ENCODE data around the gene CRIM1.

CRIM1 gene

GRCh38 chr2:36371070-36371874 is 15.7 kb downstream of the CRIM1 start:
- H3K27ac Mint-ChIP-seq = no peak overlapping the region
- DNase-seq = no peak
- H3K4me3 Mint-ChIP-seq = no peak overlapping the region
- H3K27me3 Mint-ChIP-seq = peaks cover 9% of the 10 kb centered on the region
- peaks cover 2% of the 10 kb centered on the region for H3K36me3 Mint-ChIP-seq
- peaks cover 17% of the 10 kb centered on the region for H3K4me1 Mint-ChIP-seq
- no peaks in the 10 kb centered on the region for H3K9me3 Mint-ChIP-seq
- CTCF ChIA-PET = interaction anchor here (1.1 kb wide), 1 partner anchor 386 kb away, joined by 3 read pairs; no protein-coding TSS in a partner anchor

- CTCF ChIA-PET = interaction anchor here (1.1 kb wide), 1 partner anchor 386 kb away, joined by 3 read pairs; no protein-coding TSS in a partner anchor
Observed at GRCh38 chr2:36371928-36372391, 16.4 kb downstream of the CRIM1 start.

GRCh38 chr2:36373149-36373926 is 17.8 kb downstream of the CRIM1 start:
- Mint-ChIP-seq H3K9me3 (no peaks in the 10 kb centered on the region), H3K36me3 (peaks cover 2% of the 10 kb centered on the region), H3K27me3 (peaks cover 6% of the 10 kb centered on the region), H3K4me3 (no peak overlapping the region), H3K27ac (peak overlapping the region; percentile 56), H3K4me1 (peaks cover 17% of the 10 kb centered on the region)
- DNase-seq = no peak
- CTCF ChIA-PET = interaction anchor here (0.7 kb wide), 1 partner anchor 134 kb away, joined by 3 read pairs; no protein-coding TSS in a partner anchor

More at GRCh38 chr2:36371928-36372391, 16.4 kb downstream of the CRIM1 start:
- Mint-ChIP-seq H3K27ac (no peak overlapping the region), H3K9me3 (no peaks in the 10 kb centered on the region), H3K4me1 (peaks cover 17% of the 10 kb centered on the region), H3K27me3 (peaks cover 4% of the 10 kb centered on the region), H3K4me3 (no peak overlapping the region), H3K36me3 (peaks cover 2% of the 10 kb centered on the region)
- DNase-seq = no peak

- CTCF ChIA-PET = no interaction called here
- Mint-ChIP-seq H3K27ac (no peak overlapping the region), H3K4me1 (peaks cover 17% of the 10 kb centered on the region), H3K36me3 (peaks cover 2% of the 10 kb centered on the region), H3K27me3 (peaks cover 7% of the 10 kb centered on the region), H3K4me3 (no peak overlapping the region), H3K9me3 (no peaks in the 10 kb centered on the region)
- no peak for DNase-seq
Observed at GRCh38 chr2:36374585-36374984, 19.0 kb downstream of the CRIM1 start.

GRCh38 chr2:36376319-36376765 is 20.8 kb downstream of the CRIM1 start:
- no peak overlapping the region for H3K27ac Mint-ChIP-seq
- H3K9me3 Mint-ChIP-seq = no peaks in the 10 kb centered on the region
- H3K27me3 Mint-ChIP-seq = peaks cover 7% of the 10 kb centered on the region
- H3K36me3 Mint-ChIP-seq = peaks cover 2% of the 10 kb centered on the region
- no peak for DNase-seq
- peaks cover 17% of the 10 kb centered on the region for H3K4me1 Mint-ChIP-seq
- H3K4me3 Mint-ChIP-seq = no peak overlapping the region
- CTCF ChIA-PET = no interaction called here

- Mint-ChIP-seq H3K9me3 (no peaks in the 10 kb centered on the region), H3K36me3 (peaks cover 2% of the 10 kb centered on the region), H3K27me3 (peaks cover 7% of the 10 kb centered on the region), H3K4me1 (peaks cover 17% of the 10 kb centered on the region), H3K4me3 (no peak overlapping the region), H3K27ac (no peak overlapping the region)
- DNase-seq = no peak
- CTCF ChIA-PET = no interaction called here
Observed at GRCh38 chr2:36376992-36377738, 21.6 kb downstream of the CRIM1 start.

- no peak for DNase-seq
- no peak overlapping the region for H3K27ac Mint-ChIP-seq
- no peaks in the 10 kb centered on the region for H3K4me1 Mint-ChIP-seq
- CTCF ChIA-PET = no interaction called here
- H3K9me3 Mint-ChIP-seq = no peaks in the 10 kb centered on the region
- H3K4me3 Mint-ChIP-seq = no peak overlapping the region
- H3K27me3 Mint-ChIP-seq = peaks cover 3% of the 10 kb centered on the region
- H3K36me3 Mint-ChIP-seq = no peaks in the 10 kb centered on the region
Observed at GRCh38 chr2:36379710-36380448, 24.3 kb downstream of the CRIM1 start.

GRCh38 chr2:36380624-36381481 is 25.3 kb downstream of the CRIM1 start:
- no peak for DNase-seq
- H3K4me1 Mint-ChIP-seq = no peaks in the 10 kb centered on the region
- H3K27ac Mint-ChIP-seq = no peak overlapping the region
- no peaks in the 10 kb centered on the region for H3K9me3 Mint-ChIP-seq
- peaks cover 3% of the 10 kb centered on the region for H3K27me3 Mint-ChIP-seq
- no peaks in the 10 kb centered on the region for H3K36me3 Mint-ChIP-seq
- CTCF ChIA-PET = no interaction called here
- H3K4me3 Mint-ChIP-seq = no peak overlapping the region

- H3K27me3 Mint-ChIP-seq = peaks cover 6% of the 10 kb centered on the region
- CTCF ChIA-PET = no interaction called here
- no peaks in the 10 kb centered on the region for H3K9me3 Mint-ChIP-seq
- H3K4me1 Mint-ChIP-seq = no peaks in the 10 kb centered on the region
- H3K36me3 Mint-ChIP-seq = no peaks in the 10 kb centered on the region
- H3K27ac Mint-ChIP-seq = no peak overlapping the region
- no peak overlapping the region for H3K4me3 Mint-ChIP-seq
- DNase-seq = no peak
Observed at GRCh38 chr2:36381993-36382392, 26.4 kb downstream of the CRIM1 start.

- Mint-ChIP-seq H3K36me3 (no peaks in the 10 kb centered on the region), H3K9me3 (no peaks in the 10 kb centered on the region), H3K4me3 (no peak overlapping the region), H3K27me3 (peaks cover 6% of the 10 kb centered on the region), H3K4me1 (peaks cover 3% of the 10 kb centered on the region), H3K27ac (no peak overlapping the region)
- CTCF ChIA-PET = no interaction called here
- DNase-seq = no peak
Observed at GRCh38 chr2:36382472-36382871, 26.9 kb downstream of the CRIM1 start.

GRCh38 chr2:36383726-36384125 is 28.1 kb downstream of the CRIM1 start:
- CTCF ChIA-PET = no interaction called here
- Mint-ChIP-seq H3K36me3 (no peaks in the 10 kb centered on the region), H3K27me3 (peaks cover 3% of the 10 kb centered on the region), H3K4me3 (no peak overlapping the region), H3K27ac (no peak overlapping the region), H3K4me1 (peaks cover 8% of the 10 kb centered on the region), H3K9me3 (no peaks in the 10 kb centered on the region)
- no peak for DNase-seq

- Mint-ChIP-seq H3K36me3 (no peaks in the 10 kb centered on the region), H3K27me3 (peaks cover 7% of the 10 kb centered on the region), H3K4me1 (peaks cover 8% of the 10 kb centered on the region), H3K27ac (no peak overlapping the region), H3K9me3 (no peaks in the 10 kb centered on the region), H3K4me3 (no peak overlapping the region)
- CTCF ChIA-PET = no interaction called here
- DNase-seq = no peak
Observed at GRCh38 chr2:36384454-36384853, 28.9 kb downstream of the CRIM1 start.

- CTCF ChIA-PET = no interaction called here
- H3K4me1 Mint-ChIP-seq = peaks cover 8% of the 10 kb centered on the region
- DNase-seq = no peak
- no peak overlapping the region for H3K4me3 Mint-ChIP-seq
- H3K27me3 Mint-ChIP-seq = peaks cover 12% of the 10 kb centered on the region
- peak overlapping the region; percentile 30 for H3K27ac Mint-ChIP-seq
- no peaks in the 10 kb centered on the region for H3K36me3 Mint-ChIP-seq
- no peaks in the 10 kb centered on the region for H3K9me3 Mint-ChIP-seq
Observed at GRCh38 chr2:36385603-36386002, 30.0 kb downstream of the CRIM1 start.
